OCI-LY1 (cell line): ENCODE measurements around the gene CLDN5.

Experiments used
- EZH2 ChIP-seq: fragments of 200-600 bp; sonication (generic), shearing (Covaris generic); IDR thresholded peaks from 2 replicates; pipeline ENCODE4 v1.8.0; 2017; ENCODE audit warnings: borderline replicate concordance, mixed run types, mild to moderate bottlenecking, antibody characterized with exemption, low read length, moderate library complexity, mixed read lengths
- TF ChIP-seq, protein P1 (sequence below): fragments of 200-600 bp; sonication (generic), shearing (Covaris generic); IDR thresholded peaks from 2 replicates; pipeline ENCODE4 v1.5.1; 2017; ENCODE audit warnings: mild to moderate bottlenecking, antibody characterized with exemption, low read length, moderate library complexity, mixed read lengths

DNA sequence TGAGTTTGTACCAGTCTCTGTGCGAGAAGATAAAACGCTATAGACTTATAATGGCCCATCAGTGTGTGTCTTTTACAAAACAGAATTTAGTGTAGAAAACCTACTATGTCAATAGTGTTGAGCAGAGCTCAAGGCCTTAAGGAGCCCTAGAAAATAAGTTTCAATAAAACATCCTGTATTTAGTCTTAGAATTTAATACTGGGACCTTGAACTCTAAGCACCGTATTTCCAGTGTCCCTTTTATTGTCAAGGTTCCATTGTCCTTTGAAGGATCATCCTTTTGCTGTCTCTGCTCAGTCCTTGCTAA lies 27.9 kb downstream of the CLDN5 start:
- TF ChIP-seq, protein P1, sequence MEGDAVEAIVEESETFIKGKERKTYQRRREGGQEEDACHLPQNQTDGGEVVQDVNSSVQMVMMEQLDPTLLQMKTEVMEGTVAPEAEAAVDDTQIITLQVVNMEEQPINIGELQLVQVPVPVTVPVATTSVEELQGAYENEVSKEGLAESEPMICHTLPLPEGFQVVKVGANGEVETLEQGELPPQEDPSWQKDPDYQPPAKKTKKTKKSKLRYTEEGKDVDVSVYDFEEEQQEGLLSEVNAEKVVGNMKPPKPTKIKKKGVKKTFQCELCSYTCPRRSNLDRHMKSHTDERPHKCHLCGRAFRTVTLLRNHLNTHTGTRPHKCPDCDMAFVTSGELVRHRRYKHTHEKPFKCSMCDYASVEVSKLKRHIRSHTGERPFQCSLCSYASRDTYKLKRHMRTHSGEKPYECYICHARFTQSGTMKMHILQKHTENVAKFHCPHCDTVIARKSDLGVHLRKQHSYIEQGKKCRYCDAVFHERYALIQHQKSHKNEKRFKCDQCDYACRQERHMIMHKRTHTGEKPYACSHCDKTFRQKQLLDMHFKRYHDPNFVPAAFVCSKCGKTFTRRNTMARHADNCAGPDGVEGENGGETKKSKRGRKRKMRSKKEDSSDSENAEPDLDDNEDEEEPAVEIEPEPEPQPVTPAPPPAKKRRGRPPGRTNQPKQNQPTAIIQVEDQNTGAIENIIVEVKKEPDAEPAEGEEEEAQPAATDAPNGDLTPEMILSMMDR: no peak
- no peak for TF ChIP-seq EZH2
